CD4-positive, alpha-beta memory T cell (primary cell): ENCODE results near the gene POTEB3. TPM values are rescaled to one million over a fixed set of nuclear protein-coding genes. Genes with fewer than 3 reads are reported as not detected.
A peak's percentile ranks its signal among the peaks of the same experiment; 100 is the strongest.
"Not testable (repeated sequence)": the region's sequence is repeated elsewhere in the genome, so short reads cannot be mapped to it uniquely, and the experiment has no call there.

Experiments
- CTCF ChIA-PET: fragments of 350-600 bp; sonication (Branson Sonifier 250); formaldehyde crosslinking; loops from one replicate; lab custom pipeline; 2021; ENCODE audit warnings: inconsistent platforms; ENCODE audit not compliant: partially characterized antibody; lab: Charles Lee
- POLR2A ChIA-PET: fragments of 350-600 bp; sonication (Branson Sonifier 250); formaldehyde crosslinking; loops from one replicate; lab custom pipeline; 2021; ENCODE audit not compliant: partially characterized antibody; lab: Charles Lee
- DNase-seq, 5 donors: peaks; one replicate each; pipeline versions ENCODE4 v3.0.0 to v3.0.0-alpha.2; 2020 to 2022; ENCODE audit warnings: mixed read lengths in 1 of 5
- H3K27ac ChIP-seq: one replicate; pipeline ENCODE4 v1.7.0; 2013; ENCODE audit warnings: low read depth, low read length
- H3K27me3 ChIP-seq: 2 replicates; pipeline ENCODE4 v1.7.0; 2013; ENCODE audit warnings: mild to moderate bottlenecking, low read length, moderate library complexity; ENCODE audit not compliant: insufficient read depth
- H3K36me3 ChIP-seq: 2 replicates; pipeline ENCODE4 v1.7.0; 2013; ENCODE audit warnings: mild to moderate bottlenecking, low read length, moderate library complexity; ENCODE audit not compliant: insufficient read depth
- H3K4me1 ChIP-seq: 2 replicates; pipeline ENCODE4 v1.7.0; 2013; ENCODE audit warnings: mild to moderate bottlenecking, low read length, moderate library complexity; ENCODE audit not compliant: insufficient read depth
- H3K4me3 ChIP-seq, 2 donors: one replicate each; pipeline ENCODE4 v1.7.0; 2013; ENCODE audit warnings: low read length in 2 of 2, mild to moderate bottlenecking in 1 of 2
- H3K9me3 ChIP-seq, 2 donors: one replicate each; pipeline ENCODE4 v1.7.0; 2013; ENCODE audit warnings: low read length in 2 of 2, control low read depth in 1 of 2; ENCODE audit not compliant: control insufficient read depth in 1 of 2
- H3K27ac Mint-ChIP-seq, 7 donors: one replicate each; pipeline ENCODE4 v1.8.0; 2020 to 2021; ENCODE audit warnings: mixed read lengths in 7 of 7, mild to moderate bottlenecking in 6 of 7, inconsistent platforms in 3 of 7, moderate library complexity in 3 of 7
- H3K27me3 Mint-ChIP-seq, 2 donors: one replicate each; pipeline ENCODE4 v1.8.0; 2020 to 2021; ENCODE audit warnings: mixed read lengths in 2 of 2
- H3K36me3 Mint-ChIP-seq, 2 donors: one replicate each; pipeline ENCODE4 v1.8.0; 2020 to 2021; ENCODE audit warnings: mixed read lengths in 2 of 2, inconsistent platforms in 1 of 2, mild to moderate bottlenecking in 1 of 2
- H3K4me1 Mint-ChIP-seq, 4 donors: one replicate each; pipeline ENCODE4 v1.8.0; 2020 to 2021; ENCODE audit warnings: mixed read lengths in 4 of 4, mild to moderate bottlenecking in 1 of 4
- H3K4me3 Mint-ChIP-seq, 8 donors: one replicate each; pipeline ENCODE4 v1.8.0; 2020 to 2021; ENCODE audit warnings: mixed read lengths in 8 of 8, mild to moderate bottlenecking in 7 of 8, moderate library complexity in 6 of 8, inconsistent platforms in 3 of 8
- H3K9me3 Mint-ChIP-seq, 8 donors: one replicate each; pipeline ENCODE4 v1.8.0; 2020 to 2021; ENCODE audit warnings: mixed read lengths in 8 of 8, mild to moderate bottlenecking in 5 of 8, inconsistent platforms in 3 of 8, moderate library complexity in 1 of 8
- intact Hi-C: fragments of 100-400 bp; cut with micrococcal nuclease; formaldehyde crosslinking; loops from one replicate; pipeline ENCODE4 v1.15.1; 2023
- polyA plus RNA-seq, 2 donors: library from polyadenylated mRNA; unstranded; fragments of 300-500 nt; fragmentation: Illumina TruSeq; gene quantifications; one replicate each; pipeline ENCODE4 v1.2.3, GENCODE V29; 2021
- total RNA-seq, 2 experiments: library from RNA; stranded (reverse); gene quantifications; one replicate each; pipeline ENCODE4 v1.2.3, GENCODE V29; 2021

Gene POTEB3
- total and polyA plus RNA-seq, 4 experiments from 2014 or later, result not detected

GRCh38 chr15:21397656-21398055, 42.6 kb downstream of the POTEB3 start:
- H3K27me3 ChIP-seq, intact Hi-C loops, H3K36me3 Mint-ChIP-seq, POLR2A ChIA-PET, H3K27ac ChIP-seq, CTCF ChIA-PET, H3K9me3 Mint-ChIP-seq, H3K36me3 ChIP-seq, H3K27ac Mint-ChIP-seq, H3K4me3 ChIP-seq, H3K4me3 Mint-ChIP-seq, H3K9me3 ChIP-seq, DNase-seq, H3K4me1 Mint-ChIP-seq, H3K4me1 ChIP-seq, H3K27me3 Mint-ChIP-seq: not testable (repeated sequence)

DNA sequence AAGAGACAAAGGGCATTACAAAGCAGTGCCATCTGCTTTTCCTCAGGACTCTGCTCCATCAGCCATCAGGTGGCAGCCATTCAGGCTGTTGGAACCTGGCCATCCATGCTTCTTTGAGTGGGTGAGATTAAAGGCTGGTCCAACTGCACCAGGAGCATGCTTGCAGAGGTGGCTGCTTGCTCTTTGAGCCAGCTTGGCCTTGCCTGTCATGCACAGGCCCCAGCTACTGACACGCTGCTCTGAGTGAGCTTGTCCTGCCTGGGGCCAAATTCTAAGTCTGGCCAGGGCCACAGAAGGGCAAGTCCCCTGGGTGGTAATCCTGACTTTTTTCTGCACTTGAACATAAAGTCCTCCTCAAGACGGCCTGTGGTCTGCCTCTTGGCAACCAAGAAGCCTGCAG, 43.1 kb downstream of the POTEB3 start:
- H3K4me1 Mint-ChIP-seq, CTCF ChIA-PET, DNase-seq, H3K27ac Mint-ChIP-seq, H3K9me3 Mint-ChIP-seq, H3K9me3 ChIP-seq, intact Hi-C loops, POLR2A ChIA-PET, H3K36me3 ChIP-seq, H3K36me3 Mint-ChIP-seq, H3K4me3 ChIP-seq, H3K27ac ChIP-seq, H3K4me1 ChIP-seq, H3K4me3 Mint-ChIP-seq, H3K27me3 ChIP-seq, H3K27me3 Mint-ChIP-seq: not testable (repeated sequence)

DNA sequence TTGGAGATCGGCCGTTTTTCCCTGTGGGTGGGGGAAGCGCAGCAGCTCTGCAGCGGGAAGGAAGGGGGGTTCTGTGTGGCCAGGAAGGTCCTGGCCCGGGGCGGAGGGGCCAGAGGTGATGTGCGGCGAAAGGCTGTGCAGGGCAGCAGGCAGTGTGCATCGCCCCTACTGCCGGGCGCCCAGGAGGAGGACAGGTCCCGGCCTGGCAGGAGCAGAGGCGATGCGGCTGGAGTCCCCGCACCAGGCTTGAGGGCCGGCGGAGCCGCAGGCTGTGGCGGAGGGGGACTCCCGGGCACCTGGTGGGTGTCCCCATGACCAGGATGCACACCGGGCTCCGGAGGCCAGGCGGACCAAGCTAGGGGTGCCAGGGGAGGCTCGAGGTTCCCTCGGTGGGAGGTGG, 54.3 kb downstream of the POTEB3 start:
- H3K27me3 Mint-ChIP-seq, H3K27ac Mint-ChIP-seq, H3K27me3 ChIP-seq, DNase-seq, H3K4me3 ChIP-seq, H3K4me1 ChIP-seq, H3K36me3 Mint-ChIP-seq, H3K27ac ChIP-seq, H3K36me3 ChIP-seq, intact Hi-C loops, H3K9me3 Mint-ChIP-seq, H3K9me3 ChIP-seq, H3K4me3 Mint-ChIP-seq, CTCF ChIA-PET, H3K4me1 Mint-ChIP-seq, POLR2A ChIA-PET: not testable (repeated sequence)

- DNase-seq, result peak in 1 of 5 donors; percentile 1
- POLR2A ChIA-PET, H3K9me3 Mint-ChIP-seq, H3K9me3 ChIP-seq, H3K27me3 Mint-ChIP-seq, H3K4me1 ChIP-seq, H3K4me3 Mint-ChIP-seq, H3K36me3 ChIP-seq, intact Hi-C loops, H3K36me3 Mint-ChIP-seq, H3K27ac Mint-ChIP-seq, H3K27me3 ChIP-seq, H3K4me1 Mint-ChIP-seq, CTCF ChIA-PET, H3K4me3 ChIP-seq, H3K27ac ChIP-seq: not testable (repeated sequence)
These were observed 56.3 kb downstream of the POTEB3 start for GRCh38 chr15:21383866-21384485.

DNA sequence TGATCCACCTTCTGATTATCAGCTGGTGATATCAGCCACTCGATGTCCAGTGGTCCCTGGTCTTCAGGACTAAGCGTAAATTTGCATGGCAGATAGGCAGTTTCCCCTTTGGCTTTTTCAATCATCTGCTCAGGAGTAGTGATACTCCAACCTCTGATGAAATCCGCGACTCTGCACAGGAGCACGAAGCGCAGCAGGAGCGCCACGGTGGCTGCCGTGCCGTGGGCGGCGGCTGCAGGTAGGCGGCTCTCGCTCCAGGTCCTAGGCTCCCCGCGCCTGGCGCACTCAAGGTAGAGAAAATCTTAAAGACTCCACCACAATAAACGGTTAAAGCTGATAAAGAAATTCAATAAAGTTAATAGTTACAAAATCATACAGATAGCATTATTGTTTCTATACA, 66.6 kb downstream of the POTEB3 start:
- H3K27ac ChIP-seq, H3K4me1 ChIP-seq, intact Hi-C loops, H3K36me3 Mint-ChIP-seq, CTCF ChIA-PET, DNase-seq, H3K27me3 ChIP-seq, H3K4me3 Mint-ChIP-seq, H3K9me3 Mint-ChIP-seq, H3K9me3 ChIP-seq, H3K4me3 ChIP-seq, H3K36me3 ChIP-seq, H3K27me3 Mint-ChIP-seq, POLR2A ChIA-PET, H3K4me1 Mint-ChIP-seq, H3K27ac Mint-ChIP-seq: not testable (repeated sequence)

DNA sequence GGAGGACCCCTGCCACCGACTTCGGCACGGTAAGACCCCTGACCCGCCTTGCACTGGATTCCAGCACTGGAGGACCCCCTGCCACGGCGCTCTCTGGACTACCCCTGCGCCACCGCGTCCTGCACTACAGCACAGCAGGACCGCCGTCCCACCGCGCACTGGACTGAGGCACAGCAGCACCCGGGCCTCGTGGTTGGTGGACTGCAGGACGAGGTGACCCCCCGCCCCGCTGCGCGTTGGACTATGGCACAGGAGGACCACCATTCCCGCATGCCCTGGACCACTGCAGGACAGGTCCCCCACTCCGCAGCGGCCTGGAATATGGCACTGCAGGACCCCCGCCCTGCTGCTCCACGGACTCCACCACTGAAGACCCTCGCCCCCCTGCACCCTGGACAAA, 71.1 kb downstream of the POTEB3 start:
- H3K27me3 ChIP-seq, H3K9me3 ChIP-seq, H3K27ac Mint-ChIP-seq, H3K36me3 Mint-ChIP-seq, H3K27ac ChIP-seq, H3K4me3 ChIP-seq, POLR2A ChIA-PET, H3K27me3 Mint-ChIP-seq, H3K9me3 Mint-ChIP-seq, H3K4me1 ChIP-seq, intact Hi-C loops, H3K36me3 ChIP-seq, DNase-seq, H3K4me3 Mint-ChIP-seq, CTCF ChIA-PET, H3K4me1 Mint-ChIP-seq: not testable (repeated sequence)

DNA sequence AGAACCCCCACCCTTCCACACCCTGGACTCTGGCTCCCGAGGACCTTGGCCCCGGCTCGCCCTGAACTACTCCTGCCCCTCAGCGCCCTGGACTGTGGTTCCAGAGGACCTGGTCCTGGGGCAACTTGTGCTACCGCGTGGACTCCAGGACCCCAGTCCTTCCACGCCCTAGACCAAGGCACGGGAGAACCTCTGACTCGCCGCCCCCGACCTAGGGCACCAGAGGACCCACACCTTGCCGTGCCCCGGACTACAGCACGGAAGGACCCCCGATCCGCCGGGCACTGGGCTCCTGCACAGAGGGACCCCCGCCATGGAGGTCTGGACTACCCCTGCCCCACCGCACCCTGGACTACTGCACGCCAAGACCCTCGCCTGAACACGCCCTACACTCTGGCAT, 71.7 kb downstream of the POTEB3 start:
- H3K36me3 ChIP-seq, H3K4me3 Mint-ChIP-seq, CTCF ChIA-PET, intact Hi-C loops, H3K36me3 Mint-ChIP-seq, POLR2A ChIA-PET, H3K4me3 ChIP-seq, H3K27me3 ChIP-seq, H3K27ac Mint-ChIP-seq, H3K27ac ChIP-seq, H3K27me3 Mint-ChIP-seq, H3K9me3 ChIP-seq, H3K9me3 Mint-ChIP-seq, H3K4me1 ChIP-seq, H3K4me1 Mint-ChIP-seq: not testable (repeated sequence)
- DNase-seq, result peak in 1 of 5 donors; percentile 27
